ENCODE data around the gene IGF1.
A peak's percentile ranks its signal among the peaks of the same experiment; 100 is the strongest.

The IGF1 gene

DNA sequence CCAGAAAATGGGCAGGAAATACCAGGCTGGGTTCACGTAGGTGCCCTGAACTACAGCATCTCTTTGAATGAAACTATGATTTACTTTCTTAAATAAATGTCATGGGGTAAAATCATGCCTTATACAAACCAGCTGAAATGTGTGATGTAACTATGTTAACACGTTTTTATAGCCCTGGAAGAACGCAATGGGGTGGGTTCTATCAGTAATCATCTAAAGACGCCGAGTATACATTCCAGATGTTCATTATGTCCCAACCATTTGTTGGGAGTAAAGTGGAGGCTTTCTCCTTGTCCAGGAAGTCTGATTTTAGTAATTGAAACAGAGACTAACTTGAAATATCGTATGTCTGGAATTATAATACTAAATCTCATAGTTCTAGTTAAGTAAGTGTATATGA is 16.2 kb upstream of the IGF1 start:
- no peak for DNase-seq

DNA sequence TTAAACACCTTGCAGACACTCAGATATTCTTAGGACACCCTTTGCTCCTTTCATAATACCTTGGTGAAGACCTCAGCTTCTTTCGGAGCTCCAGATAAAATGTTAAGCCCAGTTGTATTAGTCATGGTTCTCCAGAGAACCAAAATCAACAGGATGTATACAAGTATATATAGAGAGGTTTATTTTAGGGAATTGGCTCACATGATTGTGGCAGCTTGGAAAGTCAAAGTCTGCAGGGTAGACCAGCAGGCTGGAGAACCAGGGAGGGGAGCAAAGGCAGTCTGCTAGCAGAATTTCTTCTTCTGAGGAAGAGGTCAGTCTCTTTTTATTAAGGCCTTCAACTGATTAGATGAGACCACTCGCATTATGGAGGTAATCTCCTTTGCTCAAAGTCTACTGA is 6.9 kb upstream of the IGF1 start:
- no peak for DNase-seq

DNA sequence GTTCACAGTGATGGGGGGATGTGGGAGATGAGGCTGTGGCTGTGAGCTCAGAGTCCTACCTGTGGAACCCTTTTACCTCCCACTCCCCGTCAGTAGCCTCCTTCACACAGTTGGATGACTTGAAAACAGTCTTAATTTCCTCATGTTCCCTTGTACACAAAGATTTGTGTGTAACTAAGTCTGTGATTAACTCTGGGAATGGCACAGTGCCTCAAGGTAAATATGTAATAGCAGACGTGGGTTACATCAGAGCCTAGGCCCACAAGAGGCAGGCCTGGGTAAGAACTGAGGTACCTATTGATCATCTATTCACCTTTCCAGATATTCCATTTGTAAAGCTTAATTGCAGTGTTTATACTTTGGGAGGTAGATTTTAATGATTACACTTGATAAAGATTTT is 5.8 kb upstream of the IGF1 start:
- DNase-seq, result no peak

DNA sequence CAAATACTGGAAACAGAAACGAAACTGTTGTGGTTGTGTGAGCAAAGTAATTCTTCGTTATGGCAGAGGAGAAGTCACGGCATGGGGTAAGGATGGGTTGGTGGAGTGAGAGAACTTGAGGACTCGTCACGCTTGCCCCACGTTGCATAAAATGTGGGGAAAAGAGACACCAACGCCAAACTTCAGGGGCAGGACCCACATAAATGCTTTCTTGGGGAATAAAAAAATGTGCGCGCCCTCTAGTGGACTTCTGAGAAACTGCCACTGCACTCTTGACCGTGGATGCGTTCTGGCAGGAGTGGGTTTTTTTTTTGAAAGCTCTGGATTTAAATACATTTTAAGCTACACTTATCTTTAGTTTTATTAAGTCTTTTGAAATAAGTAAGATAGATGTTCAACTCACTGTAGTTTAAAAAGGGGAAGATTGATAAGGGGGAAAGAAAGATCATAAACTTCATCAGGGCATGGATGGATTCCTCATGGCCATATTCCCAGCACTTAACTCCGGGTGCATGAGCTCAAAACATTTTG is 4.1 kb upstream of the IGF1 start:
- DNase-seq, result peak; percentile 24 to 30

DNA sequence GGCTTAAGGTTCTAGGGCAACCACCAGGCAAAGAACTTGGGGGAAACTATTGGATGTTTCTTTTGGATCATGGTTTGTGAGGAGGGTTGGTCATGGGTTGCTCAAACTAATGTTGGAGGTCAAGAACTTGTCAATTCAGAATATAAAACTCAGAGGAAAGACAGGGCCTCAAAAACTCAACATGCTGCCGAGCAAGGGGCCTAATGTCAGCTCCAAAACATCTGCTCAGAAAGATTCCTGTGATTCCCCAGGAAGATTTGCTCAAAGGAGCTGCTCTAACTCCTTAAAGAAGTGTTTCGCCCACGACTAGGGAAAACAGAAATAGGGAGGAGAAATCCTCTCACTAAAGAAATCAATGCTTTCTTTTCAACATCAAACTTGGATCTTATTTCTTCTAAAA is 3.7 kb upstream of the IGF1 start:
- no peak for DNase-seq

DNA sequence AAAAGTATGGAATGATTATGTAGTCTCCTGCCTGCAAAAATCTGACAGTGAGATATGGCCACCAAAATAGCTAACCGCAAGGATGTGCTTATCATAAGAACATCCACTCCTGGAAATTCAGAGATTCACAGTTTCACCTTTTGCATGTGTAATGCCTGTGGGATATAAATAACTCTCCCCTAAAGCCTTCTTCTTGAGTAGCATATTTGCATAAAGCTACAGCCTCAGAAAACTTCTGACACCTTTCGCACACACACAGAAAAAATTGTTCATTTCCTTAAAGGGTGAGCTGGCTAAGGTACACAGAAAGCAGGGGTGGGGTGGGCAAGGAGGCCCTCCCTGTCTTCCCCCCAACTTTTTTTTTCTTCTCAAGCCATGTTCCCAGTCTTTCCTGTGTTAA is 3.1 kb upstream of the IGF1 start:
- DNase-seq, result no peak

DNA sequence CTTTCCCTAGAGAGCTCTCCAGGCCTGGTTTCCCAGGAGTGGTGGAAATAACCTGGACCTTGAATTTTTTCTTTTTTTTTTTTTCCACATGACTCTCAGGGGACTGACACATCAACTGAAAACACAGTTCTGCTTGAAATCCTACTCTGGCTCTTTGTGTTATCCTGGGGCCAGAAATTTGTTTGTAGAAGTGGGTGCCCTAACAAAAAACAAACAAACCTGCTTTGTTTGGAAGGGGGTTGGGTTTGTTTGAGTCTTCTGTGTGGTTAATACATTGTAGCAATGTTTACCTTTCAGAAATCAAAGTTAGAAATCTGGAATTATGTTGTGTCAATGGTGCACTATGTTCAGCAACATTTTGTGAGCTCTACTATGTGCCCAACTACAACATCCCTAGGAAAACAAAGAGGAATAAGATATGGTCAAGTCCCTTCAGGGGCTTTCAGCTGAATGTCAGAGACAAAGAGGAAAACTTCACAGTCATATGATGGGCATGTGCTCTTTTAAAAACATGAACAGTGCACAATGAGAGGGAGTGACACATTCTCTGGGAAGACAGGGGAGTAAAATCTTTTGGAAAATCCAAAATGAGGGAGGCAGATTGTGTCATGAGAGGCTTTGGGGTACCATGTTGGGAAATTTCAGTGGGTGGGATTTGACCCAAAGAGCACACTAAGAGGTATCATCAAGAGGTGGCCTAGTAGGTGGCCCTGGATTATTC is 1.5 kb upstream of the IGF1 start:
- no peak for DNase-seq

DNA sequence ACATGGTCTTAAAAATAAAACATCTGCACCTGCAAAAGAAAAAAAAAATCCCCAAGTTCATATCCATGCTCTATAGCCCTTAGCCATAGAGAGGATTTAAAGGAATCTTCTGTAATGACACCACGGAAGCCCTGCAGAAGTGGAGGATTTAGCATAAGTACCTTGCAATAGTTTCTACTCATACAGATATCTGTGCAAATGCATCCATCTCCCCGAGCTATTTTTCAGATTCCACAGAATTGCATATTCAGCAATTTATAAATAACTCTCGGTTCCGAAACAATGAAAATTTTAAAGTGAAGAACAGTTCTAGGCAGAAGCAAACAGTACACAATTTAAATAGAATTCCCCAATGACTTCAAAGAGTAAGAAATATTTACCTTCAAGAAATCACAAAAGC is 424 bp downstream of the IGF1 start:
- no peak for DNase-seq

DNA sequence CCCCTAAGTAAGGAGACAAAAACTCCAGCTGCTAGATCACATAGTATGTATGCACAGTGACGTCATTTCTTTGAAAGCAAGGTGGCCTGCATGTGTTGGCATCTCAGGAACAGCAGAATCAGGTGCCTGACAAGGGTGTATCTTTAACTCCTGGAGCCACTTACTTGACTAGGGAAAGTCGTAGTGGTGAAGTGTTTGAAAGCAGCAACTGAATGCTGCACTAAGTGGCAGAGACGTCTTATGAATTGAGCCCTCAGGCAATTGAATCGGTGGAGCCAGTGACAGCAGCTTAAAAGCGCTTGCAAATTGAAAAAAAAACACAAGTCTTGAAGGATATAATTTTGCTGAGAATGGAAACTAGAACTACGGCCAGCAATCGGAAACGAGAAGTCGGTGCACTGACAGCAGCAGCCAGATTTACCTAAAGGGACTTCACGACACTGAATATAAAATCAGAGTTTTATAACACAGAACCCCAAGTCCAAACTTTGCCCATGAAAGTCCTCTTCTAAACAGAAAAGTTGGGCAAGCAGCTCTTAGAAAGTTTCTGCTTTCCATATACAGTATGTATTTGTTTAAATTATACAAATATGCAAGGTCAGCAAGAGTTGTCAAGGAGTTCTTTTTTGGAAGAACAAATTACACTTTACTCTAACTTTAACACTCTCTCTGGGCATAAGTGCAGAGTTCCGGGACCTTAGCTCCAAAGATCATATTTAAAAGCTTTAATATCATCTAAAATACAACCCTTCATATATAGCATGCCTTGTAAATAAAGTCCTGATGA is 1.1 kb downstream of the IGF1 start:
- DNase-seq, result no peak

DNA sequence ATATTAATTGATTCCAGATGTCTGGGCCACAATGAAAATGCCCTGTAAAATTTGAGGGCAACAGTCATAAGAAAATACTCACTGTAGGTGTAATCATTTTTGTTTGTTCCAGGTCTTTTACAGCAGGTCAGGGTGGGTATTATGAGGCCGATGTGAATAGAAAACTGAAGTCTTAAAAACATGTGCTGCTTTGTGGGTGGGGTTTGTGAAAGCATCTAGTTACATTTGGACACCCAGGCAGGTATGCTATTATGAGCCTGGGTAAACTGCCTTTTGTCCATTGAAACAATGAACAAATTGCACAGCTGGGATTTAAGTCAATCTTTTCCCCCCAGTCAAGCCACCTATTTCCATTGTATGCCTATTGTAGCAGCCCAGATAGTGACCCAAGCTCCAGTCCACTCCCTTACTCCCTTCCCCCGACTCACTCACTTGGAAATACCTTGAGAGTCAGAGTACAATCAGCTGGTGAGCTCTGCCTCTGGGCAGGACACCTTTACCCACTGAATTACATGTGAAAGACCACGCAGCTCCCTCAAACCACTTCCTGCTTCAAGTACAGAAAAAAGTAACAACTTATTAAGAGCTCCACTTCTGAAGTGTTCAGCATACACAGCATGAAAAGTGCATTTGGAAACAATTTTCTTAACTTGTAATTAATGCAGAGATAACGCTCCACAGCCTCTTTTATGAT is 1.8 kb downstream of the IGF1 start:
- DNase-seq, result no peak

DNA sequence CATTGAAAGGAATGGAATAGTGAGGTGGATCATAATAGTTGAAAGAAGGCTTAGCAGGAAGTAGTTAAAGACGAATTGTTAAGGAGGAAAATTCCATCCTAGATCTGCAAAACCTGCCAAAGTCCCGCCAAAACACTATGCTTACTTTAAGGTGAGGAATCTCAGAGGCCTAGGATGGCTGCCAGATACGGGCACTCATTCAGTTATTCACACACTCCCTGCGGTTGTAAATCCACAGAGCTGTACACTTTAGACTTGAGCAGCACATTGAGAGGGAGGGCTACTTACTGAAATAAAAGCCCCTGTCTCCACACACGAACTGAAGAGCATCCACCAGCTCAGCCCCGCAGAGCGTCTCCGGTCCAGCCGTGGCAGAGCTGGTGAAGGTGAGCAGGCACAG is 5.0 kb downstream of the IGF1 start:
- no peak for DNase-seq

DNA sequence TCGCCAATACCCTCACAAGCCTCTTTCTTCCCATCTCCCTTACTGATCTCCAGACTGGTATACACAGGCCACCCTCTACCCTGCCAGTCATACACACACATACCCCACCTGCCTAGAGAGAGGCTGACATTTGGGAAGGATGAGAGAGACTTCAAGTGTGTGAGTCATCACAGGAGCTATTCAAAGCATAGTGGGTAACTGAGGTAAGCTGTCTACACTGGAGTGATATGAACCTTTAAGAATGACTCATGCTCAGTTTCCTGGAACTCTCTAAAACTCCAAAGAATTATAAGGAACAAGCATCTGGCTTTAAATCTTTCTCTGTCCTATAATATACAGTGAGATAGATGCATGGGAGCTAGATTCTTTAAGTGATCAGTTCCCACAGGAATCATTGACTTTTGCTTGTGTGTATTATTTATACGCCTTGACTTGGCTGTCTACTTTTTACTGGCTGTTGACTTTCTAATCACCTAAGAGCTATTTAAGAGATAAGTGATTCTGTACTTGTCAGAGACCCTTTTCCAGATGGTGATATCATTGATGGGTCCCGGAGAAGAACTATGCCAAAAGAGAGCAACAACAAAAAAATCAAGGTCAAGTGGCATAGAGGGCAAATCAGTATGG is 5.8 kb downstream of the IGF1 start:
- no peak for DNase-seq

DNA sequence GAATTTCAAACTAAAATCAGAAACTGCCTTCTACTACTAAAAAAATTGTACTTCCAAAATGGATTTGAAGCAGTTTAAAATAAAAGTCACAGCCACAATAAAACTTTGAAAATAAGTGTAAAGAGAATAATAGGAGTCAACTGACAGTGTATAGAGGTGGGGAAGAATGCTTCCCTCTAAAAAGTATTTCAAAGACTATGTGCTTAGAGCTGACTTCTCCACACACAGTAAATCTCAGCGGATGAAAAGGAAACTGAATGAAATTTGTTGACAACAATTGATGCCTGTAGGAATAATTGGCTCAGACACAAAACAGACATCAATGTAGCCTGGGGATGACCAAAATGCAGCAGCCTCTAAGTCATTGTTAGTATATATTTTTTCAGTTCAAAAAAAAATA is 7.9 kb downstream of the IGF1 start:
- no peak for DNase-seq

DNA sequence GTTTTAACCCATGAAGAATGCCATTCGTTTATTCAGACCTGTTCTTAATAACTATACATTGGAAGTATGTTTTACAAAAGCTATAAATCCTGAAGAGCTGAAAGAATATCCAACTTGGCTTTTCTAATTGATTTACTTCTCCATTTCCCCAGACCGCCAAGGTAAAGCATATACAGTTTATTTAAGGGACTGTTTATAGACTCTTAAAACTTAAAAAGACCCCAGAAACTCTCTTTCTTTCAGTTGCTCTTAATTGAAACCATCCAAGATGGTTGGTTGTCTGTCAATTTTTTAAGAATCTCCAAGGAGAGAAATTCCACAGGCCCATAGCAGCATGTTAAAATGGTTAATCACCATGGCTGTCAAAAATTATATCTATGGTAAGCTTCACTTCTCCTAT is 8.8 kb downstream of the IGF1 start:
- DNase-seq, result no peak

DNA sequence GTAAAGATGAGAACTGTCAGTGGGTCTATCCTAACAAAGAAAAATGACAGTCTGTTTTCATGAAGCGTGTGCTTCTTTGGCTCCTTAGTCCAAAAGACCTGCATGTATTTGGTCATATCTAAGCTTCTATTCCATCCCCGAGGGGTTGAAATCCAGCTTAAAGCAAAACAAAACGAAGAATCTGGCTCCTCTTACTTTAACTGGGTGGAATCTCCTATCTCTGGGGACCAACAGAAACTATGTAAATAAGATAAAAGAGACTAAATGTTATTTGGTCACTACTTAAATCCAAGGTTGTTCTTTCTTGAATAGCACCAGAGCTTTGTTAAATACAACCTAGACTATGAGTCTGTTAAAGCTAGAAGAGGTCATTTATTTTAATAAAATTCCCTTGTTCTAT is 9.4 kb downstream of the IGF1 start:
- no peak for DNase-seq

DNA sequence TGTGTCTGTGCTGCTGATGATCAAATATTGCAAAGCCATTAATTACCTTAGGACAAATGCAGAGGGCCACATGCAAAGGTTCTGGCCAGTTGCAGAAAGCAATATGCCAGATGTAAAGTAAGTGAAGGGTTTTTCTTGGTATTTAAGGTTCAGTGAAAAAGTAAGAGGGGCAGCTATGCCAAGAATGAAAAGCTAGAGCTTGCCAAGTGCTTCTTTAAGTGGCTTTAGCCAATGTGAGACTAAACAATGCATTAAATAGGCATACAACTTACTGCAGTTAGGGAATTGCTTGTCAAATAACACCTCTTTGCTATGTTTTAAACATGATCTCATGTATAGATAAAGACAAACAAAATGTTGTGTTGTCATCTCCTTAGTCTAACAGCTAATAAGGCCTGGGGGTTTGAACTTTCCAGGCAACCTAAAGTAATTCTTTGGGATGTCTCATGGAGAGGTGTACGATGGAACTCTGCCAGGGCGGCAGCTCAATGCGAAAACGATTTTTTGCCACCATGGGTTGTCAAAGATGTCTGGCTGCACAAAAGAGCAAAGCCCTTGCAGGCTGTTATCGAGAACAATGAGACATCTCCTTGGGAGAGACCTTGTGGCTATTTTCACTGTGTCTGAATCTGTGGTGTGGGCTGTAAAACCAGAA is 12.0 kb downstream of the IGF1 start:
- no peak for DNase-seq

DNA sequence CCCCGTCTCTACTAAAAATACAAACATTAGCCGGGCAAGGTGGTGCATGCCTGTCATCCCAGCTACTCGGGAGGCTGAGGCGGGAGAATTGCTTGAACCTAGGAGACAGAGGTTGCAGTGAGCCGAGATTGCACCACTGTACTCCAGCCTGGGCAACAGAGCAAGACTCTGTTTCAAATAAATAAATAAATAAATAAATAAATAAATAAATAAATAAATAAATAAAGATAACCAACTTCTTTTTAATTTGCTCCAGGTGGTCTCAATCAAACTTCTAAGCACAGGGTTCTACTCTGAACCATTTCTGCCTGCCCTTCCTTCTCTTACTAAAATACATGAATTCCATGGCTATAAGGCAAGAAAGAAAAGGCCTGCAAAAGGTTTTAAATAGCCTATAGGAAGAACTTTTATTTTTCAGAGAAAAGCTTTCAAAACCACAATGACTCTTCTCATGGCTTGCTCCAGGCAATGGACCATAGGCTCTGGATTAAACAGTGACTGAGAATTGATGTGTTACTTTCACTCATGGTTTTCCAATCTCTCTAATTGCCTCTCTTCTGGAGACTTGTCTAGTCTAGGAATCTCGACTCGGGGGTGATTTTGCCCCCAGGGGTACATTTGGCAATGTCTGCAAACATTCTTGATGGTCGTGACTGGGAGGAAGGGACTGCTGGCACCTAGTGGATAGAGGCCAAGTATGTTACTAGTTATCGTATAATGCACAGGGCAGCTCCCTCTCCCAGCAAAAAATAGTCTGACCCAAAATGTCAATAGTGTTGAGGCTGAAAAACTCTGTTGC is 14.4 kb downstream of the IGF1 start:
- DNase-seq, result no peak

DNA sequence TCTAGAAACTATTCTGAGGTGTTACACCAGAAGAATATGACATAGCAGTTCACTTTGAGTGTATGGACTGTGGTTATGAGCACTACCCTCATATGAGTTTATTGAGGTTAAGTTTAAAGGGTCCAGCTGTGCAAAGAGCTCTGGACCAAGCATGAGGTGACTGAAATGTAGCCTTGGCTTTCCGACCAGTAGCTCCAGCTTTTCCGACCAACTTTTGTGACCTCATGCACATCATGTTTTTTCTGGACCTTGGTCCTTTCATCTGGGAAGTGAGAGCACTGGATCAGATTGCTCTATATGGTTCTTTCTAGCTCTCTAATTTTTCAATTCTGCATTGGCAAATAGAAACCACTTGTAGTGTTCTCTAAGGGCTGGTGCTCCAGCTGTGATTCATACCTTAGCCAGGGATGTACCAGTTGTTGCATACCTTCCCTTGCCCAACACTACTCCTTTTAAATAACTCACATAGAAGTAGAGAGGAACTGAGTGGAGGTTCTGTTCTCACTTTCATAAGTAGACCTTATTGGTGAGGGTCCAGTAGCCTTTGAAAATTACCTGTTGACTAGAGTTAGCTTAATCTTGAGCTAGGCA is 16.6 kb downstream of the IGF1 start:
- no peak for DNase-seq

DNA sequence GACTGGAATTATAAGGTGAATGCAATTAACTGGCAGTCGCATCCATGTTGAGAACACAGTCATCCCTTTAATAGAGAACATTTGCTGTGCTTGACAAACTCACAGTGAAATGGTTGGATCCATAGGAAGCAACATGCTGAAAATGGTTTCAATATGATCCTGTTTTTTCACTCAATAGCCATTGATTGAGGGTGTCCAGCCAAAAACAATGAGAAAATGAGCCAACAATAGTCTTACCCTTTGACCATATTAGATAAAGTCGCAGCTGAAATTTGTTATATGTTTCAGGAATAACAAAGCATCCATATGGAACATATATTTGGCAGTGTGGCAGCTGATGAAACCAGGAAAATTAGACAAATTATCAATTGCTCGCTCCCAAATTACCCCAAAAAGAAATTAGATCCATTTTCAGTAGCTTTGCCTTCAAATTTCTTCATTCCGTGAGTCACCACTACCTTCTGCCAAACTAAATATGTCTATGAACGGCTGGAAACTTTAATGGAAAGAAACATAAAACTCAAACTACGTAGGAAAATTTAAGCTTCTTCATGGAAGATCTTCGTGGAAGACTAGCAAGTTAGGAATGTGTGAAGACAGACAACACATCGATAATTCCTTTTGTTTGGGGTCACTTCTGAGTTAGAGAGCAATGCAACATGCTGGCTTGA is 17.4 kb downstream of the IGF1 start:
- DNase-seq, result no peak

DNA sequence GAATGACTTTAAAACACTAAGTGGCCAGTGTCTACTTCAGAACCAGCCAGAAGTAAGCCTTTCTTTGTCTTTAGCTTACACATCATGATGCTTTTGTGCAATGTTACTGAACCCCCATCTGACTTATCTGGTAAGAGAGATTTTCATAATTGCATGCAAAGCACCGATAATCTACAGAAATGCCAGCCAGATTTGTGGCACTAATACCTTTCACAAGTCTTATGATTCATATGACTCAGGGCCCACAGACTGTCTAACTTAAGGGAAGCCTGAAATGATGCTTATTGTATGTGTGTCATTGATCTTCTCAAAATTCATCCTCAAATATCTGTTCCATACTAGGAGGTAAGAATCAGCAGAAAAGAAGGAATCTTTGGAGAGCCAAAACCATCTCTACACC is 18.0 kb downstream of the IGF1 start:
- no peak for DNase-seq

DNA sequence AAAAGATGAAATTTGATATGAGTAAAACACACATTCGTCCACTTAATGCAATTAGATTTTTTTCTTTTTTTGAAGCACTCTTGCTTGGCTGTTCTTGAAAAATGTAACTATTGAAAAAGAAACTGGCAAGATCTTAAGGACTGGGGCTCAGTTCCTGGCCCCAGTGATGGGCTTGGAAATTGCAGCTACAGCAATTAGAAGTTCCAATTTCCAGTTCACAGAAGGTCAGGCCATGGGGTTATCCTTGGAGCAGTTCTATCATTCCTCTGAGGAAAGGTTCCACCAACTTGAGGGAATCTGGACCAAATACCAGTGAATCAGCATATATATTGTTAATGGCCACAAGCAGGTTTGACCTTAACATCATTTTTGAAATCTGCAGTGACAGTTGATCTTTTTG is 18.9 kb downstream of the IGF1 start:
- DNase-seq, result no peak
